ENCODE data around the gene ZFHX3.

The ZFHX3 gene

DNA sequence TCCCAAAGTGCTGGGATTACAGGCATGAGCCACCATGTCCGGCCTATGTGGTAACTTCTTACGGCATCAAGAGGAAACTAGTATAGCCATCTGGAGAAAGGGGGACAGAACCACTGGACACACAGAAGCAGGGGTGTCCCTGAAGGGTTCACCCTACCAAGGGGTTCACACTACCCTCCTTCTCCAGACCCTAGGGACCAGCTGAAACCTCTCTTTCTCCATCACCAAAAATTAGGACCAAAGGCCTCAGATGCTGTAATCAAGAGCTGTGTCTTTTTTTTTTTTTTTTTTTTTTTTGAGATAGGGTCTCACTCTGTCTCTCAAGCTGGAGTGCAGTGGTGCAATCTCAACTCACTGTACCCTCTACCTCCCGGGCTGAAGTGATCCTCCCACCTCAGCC lies 33.2 kb downstream of the ZFHX3 start:
- TF ChIP-seq FOXM1 (IDR thresholded peaks at IDR 0.05; ENCODE audit: borderline replicate concordance, low read depth) (no peak), TEAD4 (IDR thresholded peaks at IDR 0.05) (no peak), EP300 (IDR thresholded peaks at IDR 0.05; ENCODE audit: borderline replicate concordance) (no peak), YY1 (IDR thresholded peaks at IDR 0.05; ENCODE audit: low read depth) (no peak), NFIC (IDR thresholded peaks at IDR 0.05) (no peak), TAF1 (IDR thresholded peaks at IDR 0.05; ENCODE audit: low read depth) (no peak), RAD21 (IDR thresholded peaks at IDR 0.05; ENCODE audit: low read depth) (no peak), CEBPB (IDR thresholded peaks at IDR 0.05) (no peak), EGR1 (IDR thresholded peaks at IDR 0.05) (no peak), CREB1 (IDR thresholded peaks at IDR 0.05; ENCODE audit: low read depth) (no peak), ZBTB7A (IDR thresholded peaks at IDR 0.05; ENCODE audit: low read depth) (no peak), TCF12 (IDR thresholded peaks at IDR 0.05; ENCODE audit: low read depth) (no peak)
- TF ChIP-seq, protein P1, sequence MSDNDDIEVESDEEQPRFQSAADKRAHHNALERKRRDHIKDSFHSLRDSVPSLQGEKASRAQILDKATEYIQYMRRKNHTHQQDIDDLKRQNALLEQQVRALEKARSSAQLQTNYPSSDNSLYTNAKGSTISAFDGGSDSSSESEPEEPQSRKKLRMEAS (IDR thresholded peaks at IDR 0.05): no peak
- TF ChIP-seq, protein P2, sequence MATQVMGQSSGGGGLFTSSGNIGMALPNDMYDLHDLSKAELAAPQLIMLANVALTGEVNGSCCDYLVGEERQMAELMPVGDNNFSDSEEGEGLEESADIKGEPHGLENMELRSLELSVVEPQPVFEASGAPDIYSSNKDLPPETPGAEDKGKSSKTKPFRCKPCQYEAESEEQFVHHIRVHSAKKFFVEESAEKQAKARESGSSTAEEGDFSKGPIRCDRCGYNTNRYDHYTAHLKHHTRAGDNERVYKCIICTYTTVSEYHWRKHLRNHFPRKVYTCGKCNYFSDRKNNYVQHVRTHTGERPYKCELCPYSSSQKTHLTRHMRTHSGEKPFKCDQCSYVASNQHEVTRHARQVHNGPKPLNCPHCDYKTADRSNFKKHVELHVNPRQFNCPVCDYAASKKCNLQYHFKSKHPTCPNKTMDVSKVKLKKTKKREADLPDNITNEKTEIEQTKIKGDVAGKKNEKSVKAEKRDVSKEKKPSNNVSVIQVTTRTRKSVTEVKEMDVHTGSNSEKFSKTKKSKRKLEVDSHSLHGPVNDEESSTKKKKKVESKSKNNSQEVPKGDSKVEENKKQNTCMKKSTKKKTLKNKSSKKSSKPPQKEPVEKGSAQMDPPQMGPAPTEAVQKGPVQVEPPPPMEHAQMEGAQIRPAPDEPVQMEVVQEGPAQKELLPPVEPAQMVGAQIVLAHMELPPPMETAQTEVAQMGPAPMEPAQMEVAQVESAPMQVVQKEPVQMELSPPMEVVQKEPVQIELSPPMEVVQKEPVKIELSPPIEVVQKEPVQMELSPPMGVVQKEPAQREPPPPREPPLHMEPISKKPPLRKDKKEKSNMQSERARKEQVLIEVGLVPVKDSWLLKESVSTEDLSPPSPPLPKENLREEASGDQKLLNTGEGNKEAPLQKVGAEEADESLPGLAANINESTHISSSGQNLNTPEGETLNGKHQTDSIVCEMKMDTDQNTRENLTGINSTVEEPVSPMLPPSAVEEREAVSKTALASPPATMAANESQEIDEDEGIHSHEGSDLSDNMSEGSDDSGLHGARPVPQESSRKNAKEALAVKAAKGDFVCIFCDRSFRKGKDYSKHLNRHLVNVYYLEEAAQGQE (IDR thresholded peaks at IDR 0.05; ENCODE audit: low read depth): no peak
- TF ChIP-seq, protein P3, sequence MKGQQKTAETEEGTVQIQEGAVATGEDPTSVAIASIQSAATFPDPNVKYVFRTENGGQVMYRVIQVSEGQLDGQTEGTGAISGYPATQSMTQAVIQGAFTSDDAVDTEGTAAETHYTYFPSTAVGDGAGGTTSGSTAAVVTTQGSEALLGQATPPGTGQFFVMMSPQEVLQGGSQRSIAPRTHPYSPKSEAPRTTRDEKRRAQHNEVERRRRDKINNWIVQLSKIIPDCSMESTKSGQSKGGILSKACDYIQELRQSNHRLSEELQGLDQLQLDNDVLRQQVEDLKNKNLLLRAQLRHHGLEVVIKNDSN (IDR thresholded peaks at IDR 0.05): no peak

DNA sequence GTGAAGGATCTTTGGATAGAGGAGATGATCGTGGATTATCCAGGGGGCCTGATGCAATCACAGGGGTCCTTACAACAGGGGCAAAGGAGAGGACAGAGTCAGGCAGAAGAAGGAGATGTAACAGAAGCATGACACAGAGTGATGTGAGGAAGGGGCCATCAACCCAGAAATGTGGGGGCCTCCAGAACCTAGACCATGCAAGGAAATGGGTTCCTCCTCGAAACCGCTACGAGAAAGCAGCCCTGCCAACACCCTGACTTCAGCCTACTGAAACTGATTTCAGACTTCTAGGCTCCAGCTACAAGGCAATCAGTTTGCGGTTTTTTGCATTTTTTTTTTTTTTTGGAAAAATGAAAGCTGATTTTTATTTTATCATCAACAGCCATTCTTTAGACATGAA lies 34.0 kb downstream of the ZFHX3 start:
- no peak for TF ChIP-seq EP300 (IDR thresholded peaks at IDR 0.05; ENCODE audit: borderline replicate concordance)
- no peak for TF ChIP-seq YY1 (IDR thresholded peaks at IDR 0.05; ENCODE audit: low read depth)
- TF ChIP-seq NFIC (IDR thresholded peaks at IDR 0.05): no peak
- no peak for TF ChIP-seq FOXM1 (IDR thresholded peaks at IDR 0.05; ENCODE audit: borderline replicate concordance, low read depth)
- TF ChIP-seq, protein P2 (IDR thresholded peaks at IDR 0.05; ENCODE audit: low read depth): no peak
- TF ChIP-seq EGR1 (IDR thresholded peaks at IDR 0.05): no peak

DNA sequence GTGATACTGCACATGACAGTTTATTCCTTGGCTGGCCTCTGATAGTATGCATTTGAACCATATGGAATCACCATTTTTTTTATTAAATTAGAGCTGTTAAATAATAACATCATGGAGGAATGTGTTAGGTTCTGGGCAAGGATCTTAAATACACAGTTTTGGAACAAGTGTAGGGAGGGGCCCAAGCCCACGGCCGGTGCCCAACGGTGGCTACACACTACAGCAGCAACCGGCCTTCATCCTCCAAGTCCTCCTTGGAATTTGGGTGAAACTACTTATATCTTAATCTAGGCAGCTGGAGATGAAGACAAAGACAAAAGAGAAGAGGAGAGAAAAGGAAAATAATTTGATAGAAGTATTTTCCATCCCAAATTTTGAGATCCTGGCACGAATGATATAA lies 35.6 kb downstream of the ZFHX3 start:
- TF ChIP-seq TEAD4 (IDR thresholded peaks at IDR 0.05) (no peak), RAD21 (IDR thresholded peaks at IDR 0.05; ENCODE audit: low read depth) (no peak), EGR1 (IDR thresholded peaks at IDR 0.05) (no peak), CREB1 (IDR thresholded peaks at IDR 0.05; ENCODE audit: low read depth) (no peak), YY1 (IDR thresholded peaks at IDR 0.05; ENCODE audit: low read depth) (no peak), CEBPB (IDR thresholded peaks at IDR 0.05) (no peak), FOXM1 (IDR thresholded peaks at IDR 0.05; ENCODE audit: borderline replicate concordance, low read depth) (no peak), EP300 (IDR thresholded peaks at IDR 0.05; ENCODE audit: borderline replicate concordance) (no peak), ZBTB7A (IDR thresholded peaks at IDR 0.05; ENCODE audit: low read depth) (no peak), NFIC (IDR thresholded peaks at IDR 0.05) (no peak), TCF12 (IDR thresholded peaks at IDR 0.05; ENCODE audit: low read depth) (no peak), TAF1 (IDR thresholded peaks at IDR 0.05; ENCODE audit: low read depth) (no peak)
- TF ChIP-seq, protein P2 (IDR thresholded peaks at IDR 0.05; ENCODE audit: low read depth): no peak
- TF ChIP-seq, protein P3 (IDR thresholded peaks at IDR 0.05): no peak
- TF ChIP-seq, protein P1 (IDR thresholded peaks at IDR 0.05): no peak

DNA sequence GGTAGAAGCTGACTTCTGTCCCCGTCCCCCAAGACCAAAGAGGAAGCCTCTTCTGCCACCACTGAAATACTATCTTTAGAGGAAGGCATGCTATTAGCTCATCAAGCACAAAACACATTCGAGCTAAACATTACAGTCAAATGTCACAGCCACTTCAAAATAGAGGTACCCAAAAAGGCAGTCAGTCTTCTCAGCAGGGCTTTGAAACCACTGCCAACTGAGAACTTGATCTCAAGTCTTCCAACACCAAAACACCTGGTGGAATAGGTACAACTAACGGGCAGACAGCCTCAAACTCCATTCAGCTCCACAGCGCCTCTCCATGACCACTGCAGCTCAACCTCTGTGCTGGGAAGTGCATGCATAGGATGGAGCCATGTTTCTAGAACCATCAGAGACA lies 36.0 kb downstream of the ZFHX3 start:
- TF ChIP-seq RAD21 (IDR thresholded peaks at IDR 0.05; ENCODE audit: low read depth): peak; percentile 57
- TF ChIP-seq ZBTB7A (IDR thresholded peaks at IDR 0.05; ENCODE audit: low read depth): no peak

DNA sequence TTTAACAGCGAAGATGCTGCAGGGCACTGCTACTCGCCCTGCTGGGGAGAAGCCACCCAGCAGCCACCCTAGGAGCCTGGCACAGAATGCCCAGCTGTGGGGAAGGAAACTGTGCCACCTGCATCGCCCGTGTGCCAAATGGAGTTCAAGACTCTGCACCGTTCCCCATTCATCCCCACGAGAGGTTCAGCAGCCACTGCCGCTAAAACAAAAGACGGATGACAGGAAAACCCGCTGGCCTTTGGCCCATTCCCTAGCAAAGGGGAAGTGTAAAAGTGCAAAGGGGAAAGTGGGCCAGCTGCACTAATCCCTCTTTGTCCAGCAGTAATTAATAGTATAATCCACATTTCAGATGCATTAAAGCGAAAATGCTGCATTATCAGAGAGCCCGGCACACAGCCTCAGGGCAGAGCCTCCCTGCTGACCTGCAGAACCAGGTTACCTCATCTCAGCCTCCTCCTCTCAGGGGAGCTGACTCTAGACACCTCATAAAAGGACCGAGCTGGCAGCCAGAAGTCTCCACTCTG lies 37.7 kb downstream of the ZFHX3 start:
- TF ChIP-seq ZBTB7A (IDR thresholded peaks at IDR 0.05; ENCODE audit: low read depth) (no peak), EGR1 (IDR thresholded peaks at IDR 0.05) (no peak), TCF12 (IDR thresholded peaks at IDR 0.05; ENCODE audit: low read depth) (no peak), RAD21 (IDR thresholded peaks at IDR 0.05; ENCODE audit: low read depth) (no peak), NFIC (IDR thresholded peaks at IDR 0.05) (no peak), TAF1 (IDR thresholded peaks at IDR 0.05; ENCODE audit: low read depth) (no peak), FOXM1 (IDR thresholded peaks at IDR 0.05; ENCODE audit: borderline replicate concordance, low read depth) (no peak)
- TF ChIP-seq, protein P1 (IDR thresholded peaks at IDR 0.05): no peak
- TF ChIP-seq, protein P3 (IDR thresholded peaks at IDR 0.05): no peak
